ENCODE results near the gene TRPV4.

DNA sequence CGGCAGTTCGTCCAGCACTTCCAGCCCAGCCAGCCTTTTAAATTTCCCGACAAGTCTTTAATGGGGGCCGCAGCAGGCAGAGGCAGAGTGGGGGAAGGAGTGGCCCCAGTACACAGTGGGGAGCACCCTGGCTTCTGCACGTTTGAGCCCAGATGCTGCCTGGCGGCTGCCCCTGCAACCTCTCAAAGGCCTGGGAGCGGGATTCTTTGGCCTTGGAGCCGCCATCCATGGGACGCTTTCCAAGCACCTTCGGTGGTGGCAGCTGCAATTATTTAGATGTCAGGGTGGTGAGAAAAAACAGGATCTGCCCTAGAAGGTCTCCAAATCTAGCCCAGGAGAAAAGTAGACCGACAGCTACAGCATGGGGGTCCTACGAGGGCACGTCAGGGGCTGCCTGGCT lies 73.6 kb downstream of the TRPV4 start:
- TF ChIP-seq, protein P1, sequence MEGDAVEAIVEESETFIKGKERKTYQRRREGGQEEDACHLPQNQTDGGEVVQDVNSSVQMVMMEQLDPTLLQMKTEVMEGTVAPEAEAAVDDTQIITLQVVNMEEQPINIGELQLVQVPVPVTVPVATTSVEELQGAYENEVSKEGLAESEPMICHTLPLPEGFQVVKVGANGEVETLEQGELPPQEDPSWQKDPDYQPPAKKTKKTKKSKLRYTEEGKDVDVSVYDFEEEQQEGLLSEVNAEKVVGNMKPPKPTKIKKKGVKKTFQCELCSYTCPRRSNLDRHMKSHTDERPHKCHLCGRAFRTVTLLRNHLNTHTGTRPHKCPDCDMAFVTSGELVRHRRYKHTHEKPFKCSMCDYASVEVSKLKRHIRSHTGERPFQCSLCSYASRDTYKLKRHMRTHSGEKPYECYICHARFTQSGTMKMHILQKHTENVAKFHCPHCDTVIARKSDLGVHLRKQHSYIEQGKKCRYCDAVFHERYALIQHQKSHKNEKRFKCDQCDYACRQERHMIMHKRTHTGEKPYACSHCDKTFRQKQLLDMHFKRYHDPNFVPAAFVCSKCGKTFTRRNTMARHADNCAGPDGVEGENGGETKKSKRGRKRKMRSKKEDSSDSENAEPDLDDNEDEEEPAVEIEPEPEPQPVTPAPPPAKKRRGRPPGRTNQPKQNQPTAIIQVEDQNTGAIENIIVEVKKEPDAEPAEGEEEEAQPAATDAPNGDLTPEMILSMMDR (IDR thresholded peaks at IDR 0.05), result no peak
- TF ChIP-seq EZH2 (IDR thresholded peaks at IDR 0.05) (no peak), EZH2phosphoT487 (IDR thresholded peaks at IDR 0.05) (no peak)

All from neural progenitor cell (in vitro differentiated cells).